Central memory CD8-positive, alpha-beta T cell (primary cell): Measurements from ENCODE around the gene NUSAP1.
"Not testable (repeated sequence)": the region's sequence is repeated elsewhere in the genome, so short reads cannot be mapped to it uniquely, and the experiment has no call there.

ENCODE experiments used
- ATAC-seq: fragments of 150-1000 bp; cut with Tn5 transposase; replicated peaks from 2 replicates; pipeline ENCODE4 v1.10.0; 2022; ENCODE audit warnings: mild to moderate bottlenecking, moderate FRiP score, moderate number of reproducible peaks; ENCODE audit not compliant: poor library complexity, severe bottlenecking; ENCODE audit errors: extremely low read depth
- DNase-seq, 2 donors: peaks; one replicate each; pipeline ENCODE4 v3.0.0; 2021; ENCODE audit warnings: low spot score in 2 of 2
- H3K27ac Mint-ChIP-seq: one replicate; pipeline ENCODE4 v1.8.0; 2022; ENCODE audit warnings: low read depth, mild to moderate bottlenecking, moderate library complexity, mixed read lengths
- H3K27me3 Mint-ChIP-seq: one replicate; pipeline ENCODE4 v1.8.0; 2022; ENCODE audit warnings: mixed read lengths
- H3K36me3 Mint-ChIP-seq: one replicate; pipeline ENCODE4 v1.8.0; 2022; ENCODE audit warnings: mild to moderate bottlenecking, moderate library complexity, mixed read lengths; ENCODE audit not compliant: insufficient read depth
- H3K4me1 Mint-ChIP-seq: one replicate; pipeline ENCODE4 v1.8.0; 2022; ENCODE audit warnings: mixed read lengths
- H3K4me3 Mint-ChIP-seq: one replicate; pipeline ENCODE4 v1.8.0; 2022; ENCODE audit warnings: mild to moderate bottlenecking, moderate library complexity, mixed read lengths
- H3K9me3 Mint-ChIP-seq: one replicate; pipeline ENCODE4 v1.8.0; 2022; ENCODE audit warnings: mixed read lengths

The NUSAP1 gene

GRCh38 chr15:41332194-41333025 is at the start of gene NUSAP1, which contains the start of gene OIP5:
TSS of gene NUSAP1 (plus strand) at chr15:41332881. CDS start at chr15:41332958, 77 bp downstream.
TSS of gene OIP5 (minus strand) at chr15:41332591. CDS start at chr15:41332561, 30 bp downstream.
- no peaks in the 10 kb centered on the region for H3K27me3 Mint-ChIP-seq
- DNase-seq (peak; percentile 91 to 98), ATAC-seq (peak; percentile 90)
- H3K4me1 Mint-ChIP-seq = peaks cover 27% of the 10 kb centered on the region
- peak within 1 kb of the TSS; percentile 96 for H3K27ac Mint-ChIP-seq
- H3K9me3 Mint-ChIP-seq = no peaks in the 10 kb centered on the region
- H3K36me3 Mint-ChIP-seq = peaks cover 10% of the 10 kb centered on the region
- peak within 1 kb of the TSS; percentile 97 for H3K4me3 Mint-ChIP-seq

- Mint-ChIP-seq H3K4me3 (peak overlapping the region; percentile 96), H3K27ac (peak overlapping the region; percentile 99), H3K36me3 (peaks cover 51% of the 10 kb centered on the region)
Observed at GRCh38 chr15:41282980-41283652, 49.6 kb upstream of the NUSAP1 start.

GRCh38 chr15:41283653-41284426 is 48.8 kb upstream of the NUSAP1 start:
- H3K9me3 Mint-ChIP-seq = no peaks in the 10 kb centered on the region
- DNase-seq = peak; percentile 94 to 96
- H3K27me3 Mint-ChIP-seq = no peaks in the 10 kb centered on the region
- peaks cover 58% of the 10 kb centered on the region for H3K36me3 Mint-ChIP-seq
- peak overlapping the region; percentile 96 for H3K4me3 Mint-ChIP-seq
- H3K4me1 Mint-ChIP-seq = peaks cover 41% of the 10 kb centered on the region
- peak; percentile 94 for ATAC-seq
- H3K27ac Mint-ChIP-seq = peak overlapping the region; percentile 99

More at GRCh38 chr15:41282980-41283652, 49.6 kb upstream of the NUSAP1 start:
- H3K9me3 Mint-ChIP-seq, ATAC-seq, H3K27me3 Mint-ChIP-seq, DNase-seq: not testable (repeated sequence)
- peaks cover 36% of the 10 kb centered on the region for H3K4me1 Mint-ChIP-seq

- Mint-ChIP-seq H3K36me3 (peaks cover 60% of the 10 kb centered on the region), H3K27me3 (no peaks in the 10 kb centered on the region), H3K4me1 (peaks cover 42% of the 10 kb centered on the region), H3K27ac (peak overlapping the region; percentile 99), H3K9me3 (no peaks in the 10 kb centered on the region), H3K4me3 (peak overlapping the region; percentile 96)
- DNase-seq (no peak), ATAC-seq (no peak)
Observed at GRCh38 chr15:41284427-41285177, 48.1 kb upstream of the NUSAP1 start.

GRCh38 chr15:41285285-41285684 is 47.4 kb upstream of the NUSAP1 start:
- ATAC-seq (no peak), DNase-seq (no peak)
- Mint-ChIP-seq H3K27me3 (no peaks in the 10 kb centered on the region), H3K27ac (peak overlapping the region; percentile 99), H3K9me3 (no peaks in the 10 kb centered on the region), H3K36me3 (peaks cover 59% of the 10 kb centered on the region), H3K4me3 (peak overlapping the region; percentile 96), H3K4me1 (peaks cover 42% of the 10 kb centered on the region)

GRCh38 chr15:41286665-41287333 is 45.9 kb upstream of the NUSAP1 start:
- no peaks in the 10 kb centered on the region for H3K27me3 Mint-ChIP-seq
- peaks cover 42% of the 10 kb centered on the region for H3K4me1 Mint-ChIP-seq
- peaks cover 61% of the 10 kb centered on the region for H3K36me3 Mint-ChIP-seq
- no peak overlapping the region for H3K27ac Mint-ChIP-seq
- H3K9me3 Mint-ChIP-seq = no peaks in the 10 kb centered on the region
- H3K4me3 Mint-ChIP-seq = no peak overlapping the region
- ATAC-seq = no peak
- no peak for DNase-seq

GRCh38 chr15:41288464-41288863 is 44.2 kb upstream of the NUSAP1 start:
- Mint-ChIP-seq H3K4me1 (peaks cover 31% of the 10 kb centered on the region), H3K36me3 (peaks cover 63% of the 10 kb centered on the region)
- no peak for ATAC-seq

GRCh38 chr15:41289953-41290352 is 42.7 kb upstream of the NUSAP1 start:
- Mint-ChIP-seq H3K9me3 (no peaks in the 10 kb centered on the region), H3K36me3 (peaks cover 55% of the 10 kb centered on the region)
- no peak for DNase-seq

More at GRCh38 chr15:41288464-41288863, 44.2 kb upstream of the NUSAP1 start:
- H3K27ac Mint-ChIP-seq = no peak overlapping the region
- no peak for DNase-seq
- H3K9me3 Mint-ChIP-seq = no peaks in the 10 kb centered on the region
- no peak overlapping the region for H3K4me3 Mint-ChIP-seq
- no peaks in the 10 kb centered on the region for H3K27me3 Mint-ChIP-seq

GRCh38 chr15:41291065-41291631 is 41.5 kb upstream of the NUSAP1 start:
- Mint-ChIP-seq H3K9me3 (no peaks in the 10 kb centered on the region), H3K36me3 (peaks cover 52% of the 10 kb centered on the region), H3K27me3 (no peaks in the 10 kb centered on the region), H3K4me1 (peaks cover 18% of the 10 kb centered on the region), H3K4me3 (no peak overlapping the region), H3K27ac (no peak overlapping the region)
- no peak for DNase-seq
- no peak for ATAC-seq

More at GRCh38 chr15:41289953-41290352, 42.7 kb upstream of the NUSAP1 start:
- peaks cover 25% of the 10 kb centered on the region for H3K4me1 Mint-ChIP-seq
- H3K4me3 Mint-ChIP-seq = no peak overlapping the region
- no peak for ATAC-seq
- no peaks in the 10 kb centered on the region for H3K27me3 Mint-ChIP-seq
- no peak overlapping the region for H3K27ac Mint-ChIP-seq

- H3K4me1 Mint-ChIP-seq = peaks cover 13% of the 10 kb centered on the region
- no peak overlapping the region for H3K4me3 Mint-ChIP-seq
- H3K36me3 Mint-ChIP-seq = peaks cover 41% of the 10 kb centered on the region
- ATAC-seq (no peak), DNase-seq (no peak)
- H3K9me3 Mint-ChIP-seq = no peaks in the 10 kb centered on the region
- H3K27me3 Mint-ChIP-seq = no peaks in the 10 kb centered on the region
- no peak overlapping the region for H3K27ac Mint-ChIP-seq
Observed at GRCh38 chr15:41292521-41292920, 40.2 kb upstream of the NUSAP1 start.

GRCh38 chr15:41301139-41301538 is 31.5 kb upstream of the NUSAP1 start:
- not testable (repeated sequence) for DNase-seq, H3K9me3 Mint-ChIP-seq, H3K27me3 Mint-ChIP-seq, H3K4me3 Mint-ChIP-seq, ATAC-seq
- H3K36me3 Mint-ChIP-seq = peaks cover 22% of the 10 kb centered on the region
- peaks cover 12% of the 10 kb centered on the region for H3K4me1 Mint-ChIP-seq
- peak overlapping the region; percentile 49 for H3K27ac Mint-ChIP-seq
